NCI-H1105 treated with DMSO at 0.1 percent for 48 hours (cell line): Measurements from ENCODE around the gene AGFG2.

Source experiments
- DNase-seq: peaks from one replicate; lab custom pipeline; 2025; lab: John Stamatoyannopoulos, UW

Gene AGFG2

GRCh38 chr7:100572949-100573675 is 34.1 kb downstream of the AGFG2 start:
- DNase-seq = no peak

GRCh38 chr7:100573691-100574361 is 34.8 kb downstream of the AGFG2 start, which contains the start of gene SAP25:
SAP25 (minus strand) TSS chr7:100573900; CDS start chr7:100573742, 158 bp downstream.
- no peak for DNase-seq

DNA sequence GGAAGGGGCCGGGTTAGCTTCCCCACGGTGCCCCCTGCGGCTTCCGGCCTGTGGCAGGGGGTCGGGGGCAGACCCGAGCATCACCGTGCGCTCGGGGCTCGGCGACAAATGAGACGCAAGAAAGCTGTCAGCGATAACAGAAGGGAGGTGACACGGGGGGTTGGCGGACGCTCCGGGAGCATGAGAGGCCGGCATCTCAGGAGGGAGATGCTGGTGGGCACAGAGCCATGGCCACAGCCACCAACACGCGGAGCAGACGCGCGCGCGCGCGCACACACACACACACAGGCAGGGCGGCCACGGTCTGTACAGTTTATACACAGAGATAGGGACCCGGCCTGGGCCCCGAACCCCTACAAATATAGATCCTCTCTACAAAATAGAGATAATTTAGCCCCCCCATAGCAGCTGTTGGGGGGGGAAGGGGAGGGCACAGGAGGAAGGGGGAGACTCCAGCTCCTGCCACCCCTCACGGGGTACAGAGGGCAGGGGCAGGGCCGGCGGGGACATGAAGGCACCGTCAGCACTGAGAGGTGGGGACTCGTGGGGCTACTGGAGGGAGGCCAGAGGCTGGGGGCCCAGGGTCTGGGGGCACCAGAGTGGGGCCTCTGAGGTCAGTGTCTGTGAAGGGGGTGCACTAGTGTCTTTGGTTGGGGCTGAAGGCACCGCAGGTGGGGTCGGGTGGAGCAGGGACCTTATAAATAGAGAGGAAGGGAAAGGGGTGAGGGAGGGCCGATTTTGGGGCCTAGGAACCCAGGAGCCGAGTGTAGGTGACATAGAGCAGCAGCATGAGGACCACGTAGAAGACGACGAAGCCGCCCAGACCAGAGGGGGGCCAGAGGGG is 35.6 kb downstream of the AGFG2 start:
- no peak for DNase-seq

GRCh38 chr7:100575206-100575631 is 36.2 kb downstream of the AGFG2 start:
- no peak for DNase-seq

DNA sequence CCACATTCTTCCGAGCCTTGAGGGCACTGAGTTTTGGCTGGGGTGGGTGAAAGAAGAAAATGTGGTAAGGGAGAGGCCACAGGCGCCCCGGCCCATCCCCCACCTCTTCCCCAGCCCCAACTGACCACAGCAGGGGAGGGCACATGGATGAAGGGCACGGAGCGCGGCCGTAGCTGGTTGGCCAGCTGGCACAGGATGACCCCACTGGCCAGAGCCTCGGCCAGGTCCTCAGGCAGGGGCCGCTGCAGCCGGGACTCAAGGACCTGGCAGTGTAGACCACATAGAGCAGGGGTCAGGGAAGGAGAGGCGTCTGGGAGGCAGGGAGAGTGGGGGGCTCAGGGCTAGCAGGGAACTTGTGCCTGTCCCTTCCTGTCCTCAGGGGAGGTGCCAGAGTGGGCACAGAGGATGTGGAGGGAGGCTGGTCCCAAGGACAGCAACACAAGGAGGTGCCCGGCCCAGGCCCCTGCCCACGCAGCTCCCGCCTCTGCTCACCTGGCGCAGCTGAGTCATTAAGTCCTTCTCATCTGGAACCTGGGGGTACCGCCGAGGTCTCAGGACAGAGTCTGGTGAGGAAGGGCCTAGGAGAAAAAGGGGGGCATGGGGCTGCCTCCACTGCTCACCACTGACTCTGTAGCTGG is 36.9 kb downstream of the AGFG2 start:
- no peak for DNase-seq

- DNase-seq = no peak
Measured at GRCh38 chr7:100576384-100576993, 37.5 kb downstream of the AGFG2 start.

DNA sequence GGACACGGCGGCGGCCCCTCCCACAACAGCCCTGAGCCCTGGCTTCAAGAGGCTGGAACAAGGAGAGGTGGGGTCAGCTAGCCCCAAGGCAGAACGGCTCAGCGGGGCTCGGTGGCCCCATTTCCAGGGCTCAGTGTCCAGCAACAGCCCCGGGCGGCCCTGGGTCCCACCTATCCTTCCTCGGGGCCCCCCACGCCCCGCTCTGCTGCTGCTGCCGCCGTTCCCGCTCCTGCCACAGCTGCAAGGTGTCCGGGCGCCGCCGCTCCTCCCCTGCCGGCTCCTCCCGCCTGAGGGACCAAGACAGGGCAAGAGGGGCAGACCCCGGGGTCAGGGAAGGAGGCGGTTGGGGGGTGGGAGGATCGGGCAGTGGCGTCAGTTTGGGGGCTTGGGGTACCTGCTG is 38.1 kb downstream of the AGFG2 start:
- DNase-seq = no peak

GRCh38 chr7:100577507-100577906 is 38.5 kb downstream of the AGFG2 start:
- no peak for DNase-seq

DNA sequence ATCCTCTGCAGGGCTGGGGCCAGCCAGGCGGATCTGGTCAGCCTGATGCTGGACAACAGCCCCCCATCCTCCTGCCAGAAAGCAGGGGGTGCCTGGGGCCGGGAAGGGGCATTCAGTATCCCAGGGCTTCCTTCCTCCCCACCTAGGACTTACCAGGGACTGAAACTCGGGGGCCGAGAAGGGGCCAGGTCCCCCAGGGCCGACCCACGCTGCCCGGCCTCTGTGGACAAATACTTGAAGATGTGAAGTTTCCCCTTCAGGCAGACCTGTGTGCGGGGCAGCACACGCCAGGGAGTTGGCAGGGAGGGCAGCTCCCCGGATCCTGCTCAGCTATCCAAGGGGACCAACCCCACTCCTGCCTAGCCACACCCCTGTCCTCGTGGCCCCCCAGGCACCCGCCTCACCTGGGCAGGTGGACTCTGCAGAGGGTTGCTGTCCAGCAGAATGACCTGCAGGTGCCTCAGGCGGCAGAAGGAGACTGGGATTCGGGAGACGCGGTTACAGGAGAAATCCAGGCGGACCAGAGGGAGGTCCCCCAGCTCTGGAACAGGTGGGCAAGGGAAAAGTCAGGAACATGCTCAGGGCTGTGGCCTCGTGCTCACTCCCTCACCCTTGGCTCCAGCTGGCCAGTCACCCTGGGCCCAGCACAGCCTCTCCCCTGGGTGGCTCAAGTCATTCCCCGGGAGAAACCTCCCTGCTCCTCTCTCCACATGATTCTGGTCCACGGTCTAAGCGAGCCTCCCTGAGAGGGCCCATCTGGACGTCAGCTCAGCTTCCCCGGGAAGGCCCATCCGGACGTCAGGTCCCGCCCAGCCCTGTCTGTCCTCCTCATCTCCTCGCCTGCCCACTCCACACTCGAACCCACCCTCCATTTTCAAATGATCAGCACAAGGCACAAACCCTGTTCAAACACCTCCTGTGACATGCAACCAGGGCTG is 39.5 kb downstream of the AGFG2 start:
- DNase-seq = no peak

DNA sequence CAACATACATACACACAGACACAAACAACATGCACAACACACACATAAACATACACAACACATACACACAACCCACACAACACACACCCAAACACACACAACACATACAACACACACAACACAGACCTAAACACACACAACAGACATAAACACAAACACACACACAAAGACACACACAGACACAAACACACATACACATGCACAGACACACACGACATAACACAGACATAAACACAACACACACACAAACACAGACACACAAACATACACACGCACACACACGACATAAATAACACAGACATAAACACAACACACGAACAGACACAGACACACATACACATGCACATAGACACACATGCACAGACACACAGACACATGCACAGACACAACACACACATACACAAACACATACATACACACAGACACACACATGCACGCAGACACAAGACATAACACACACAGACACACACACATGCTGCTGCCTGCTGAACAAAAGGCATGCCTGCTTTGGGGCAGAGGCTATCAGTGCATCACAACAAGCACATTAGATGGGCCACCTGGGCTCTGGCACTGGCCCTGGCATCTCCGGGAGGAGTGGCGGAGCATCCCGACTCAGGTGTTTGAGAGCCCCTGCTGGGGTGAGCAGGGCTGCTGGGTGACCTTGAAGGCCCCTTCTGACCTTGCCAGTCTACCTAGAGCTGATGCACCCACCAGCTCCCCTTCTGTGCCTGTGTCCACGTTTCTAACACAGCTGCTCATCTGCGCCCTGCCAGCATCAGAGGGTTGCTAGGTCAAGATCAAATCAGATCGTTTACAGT is 41.7 kb downstream of the AGFG2 start:
- no peak for DNase-seq

GRCh38 chr7:100582041-100582579 is 43.1 kb downstream of the AGFG2 start:
- no peak for DNase-seq

DNA sequence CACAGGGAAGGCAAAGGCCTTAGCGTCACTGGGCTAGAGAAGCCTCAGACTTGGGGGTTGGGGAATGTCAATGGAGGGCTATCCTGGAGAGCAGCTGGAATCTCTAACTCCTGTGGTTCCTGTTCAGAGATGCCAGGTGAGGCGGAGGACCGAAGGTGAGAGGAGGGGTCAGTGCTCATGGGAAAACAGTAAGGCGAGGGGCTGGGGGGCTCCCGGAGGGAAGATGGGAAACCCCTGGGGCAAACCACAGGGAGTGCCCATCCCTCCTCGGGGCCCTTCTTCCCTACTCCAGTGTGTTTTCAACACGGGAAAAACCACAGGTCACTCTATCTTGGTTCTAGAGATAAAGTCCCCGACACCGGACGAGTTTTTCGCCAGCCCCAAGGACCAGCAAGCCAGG is 43.6 kb downstream of the AGFG2 start:
- no peak for DNase-seq

- DNase-seq = no peak
Measured at GRCh38 chr7:100583132-100584053, 44.4 kb downstream of the AGFG2 start.

DNA sequence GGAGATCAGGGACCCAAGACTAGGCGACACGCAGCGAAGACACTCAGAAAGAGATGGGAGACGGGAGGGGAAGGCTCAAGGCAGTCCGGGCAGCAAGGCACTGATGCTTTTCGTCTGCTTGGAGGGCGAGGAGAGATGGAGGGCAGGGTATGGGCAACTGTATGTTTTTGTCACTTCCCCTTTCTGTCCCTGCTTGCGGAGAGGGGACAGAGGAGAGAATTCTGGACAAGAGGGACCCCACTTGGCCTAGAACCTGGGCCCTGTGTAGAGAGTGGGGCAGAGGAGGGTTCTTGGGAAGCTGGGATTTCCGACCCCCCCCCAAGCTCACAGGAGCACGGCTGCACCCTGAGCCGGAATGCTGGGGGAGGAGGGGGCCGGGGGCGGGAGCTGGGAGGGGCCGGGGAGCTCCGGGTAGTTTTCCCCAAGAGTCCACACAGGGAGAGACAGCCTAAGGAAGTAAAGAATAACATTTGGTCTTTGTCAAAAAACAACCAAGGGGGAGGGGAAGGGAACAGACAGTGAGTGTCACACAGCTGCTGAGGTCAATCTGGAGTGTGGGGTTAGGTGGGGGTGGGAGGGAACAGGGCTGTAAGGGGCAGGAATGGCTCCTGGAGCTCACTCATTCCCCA is 45.2 kb downstream of the AGFG2 start:
- DNase-seq = no peak

- no peak for DNase-seq
Measured at GRCh38 chr7:100584683-100585510, 45.9 kb downstream of the AGFG2 start.

GRCh38 chr7:100585511-100586265 is 46.7 kb downstream of the AGFG2 start, which contains the start of gene LRCH4:
LRCH4 (minus strand) TSS chr7:100586129; CDS start chr7:100586100, 29 bp downstream.
- DNase-seq = peak; percentile 41
